ENCODE results near the gene S100A2. TPM values are rescaled to one million over a fixed set of nuclear protein-coding genes. Genes with fewer than 3 reads are reported as not detected.
A peak's percentile ranks its signal among the peaks of the same experiment; 100 is the strongest.

S100A2 gene
- total RNA-seq, 2 donors from 2014 or later, result not detected

- Histone ChIP-seq H3K9me3 (no peaks in the 10 kb centered on the region), H3K27me3 (no peaks in the 10 kb centered on the region), H3K36me3 (peaks cover 16% of the 10 kb centered on the region), H3K27ac (peak overlapping the region; percentile 91 to 93), H3K4me3 (peak overlapping the region in 1 of 2 donors; percentile 38), H3K4me1 (peaks cover 0 to 49% of the 10 kb centered on the region in 2 donors)
- no peak for DNase-seq (ENCODE audit: low spot score)
- TF ChIP-seq CTCF (IDR thresholded peaks at IDR 0.05), result no peak
These were observed 43.9 kb upstream of the S100A2 start for GRCh38 chr1:153609585-153609907.

DNA sequence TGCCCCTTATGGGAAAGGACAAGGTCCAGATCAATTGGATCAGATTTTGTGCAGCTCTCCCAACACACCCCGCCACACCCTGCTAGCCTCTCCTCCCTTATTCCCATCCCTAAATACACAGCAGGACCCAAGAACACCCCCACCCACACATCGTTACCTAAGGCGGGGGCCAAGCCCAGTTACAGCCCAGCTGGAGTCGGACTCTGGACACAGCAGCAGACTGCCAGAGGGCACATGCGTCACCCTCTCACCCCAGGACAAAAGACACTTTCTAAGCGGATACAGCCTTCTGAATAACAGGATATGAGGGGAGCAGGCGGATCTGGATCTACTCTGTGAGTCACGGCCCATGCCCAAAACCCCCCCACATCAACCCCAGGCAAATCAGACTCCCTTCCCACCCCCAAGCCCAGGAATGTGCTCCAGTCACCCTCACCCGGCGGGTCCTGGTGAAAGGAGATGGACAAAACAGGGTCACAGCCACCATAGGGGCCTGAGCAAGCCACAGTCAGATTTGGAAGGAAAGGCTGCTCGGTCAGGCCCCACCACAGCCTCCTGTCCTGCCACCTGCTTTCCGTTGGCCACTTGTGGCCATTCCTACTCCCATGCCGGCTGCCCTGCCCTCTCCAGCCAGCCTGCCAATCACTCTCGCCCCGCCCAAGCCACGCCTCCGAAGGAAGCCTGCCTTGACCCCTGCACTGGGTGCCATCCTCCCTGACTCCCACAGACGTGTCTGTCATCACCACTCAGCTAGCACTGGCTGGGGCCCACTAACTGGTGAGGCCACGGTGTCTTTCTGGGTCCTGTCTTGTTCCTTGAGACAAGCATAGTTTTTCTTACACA, 43.3 kb upstream of the S100A2 start:
- no peak for TF ChIP-seq CTCF (IDR thresholded peaks at IDR 0.05)

DNA sequence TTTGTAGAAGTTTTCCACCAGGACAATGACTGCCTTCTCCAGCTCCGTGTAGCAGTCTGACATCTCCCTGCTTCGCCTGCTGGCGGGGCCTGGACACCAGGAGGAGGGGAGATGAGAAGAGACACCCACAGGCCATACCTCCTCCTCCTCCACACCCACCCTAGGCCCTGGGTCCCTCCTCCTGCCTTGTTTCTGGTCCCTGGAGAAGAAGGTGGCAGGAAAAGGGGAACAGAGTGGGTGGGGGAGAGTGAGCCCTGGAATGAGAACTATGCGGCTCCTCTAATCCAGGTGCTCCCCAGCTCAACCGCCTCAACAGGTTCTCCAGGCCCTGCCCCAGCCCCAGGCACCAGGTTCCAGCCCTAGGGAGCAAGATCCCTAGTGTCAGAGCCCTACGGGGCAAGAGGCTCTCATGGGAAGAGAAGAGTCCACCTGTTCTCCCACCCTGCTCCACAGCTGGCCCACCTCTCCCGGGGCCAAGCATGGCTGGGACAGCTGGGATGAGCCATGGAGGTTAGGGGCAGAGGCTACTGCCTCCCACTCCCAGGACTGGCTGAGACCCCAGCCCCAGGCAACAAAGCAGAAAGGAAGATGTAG, 42.5 kb upstream of the S100A2 start:
- Histone ChIP-seq H3K27me3 (no peaks in the 10 kb centered on the region), H3K36me3 (peaks cover 16% of the 10 kb centered on the region), H3K9me3 (no peaks in the 10 kb centered on the region), H3K4me1 (peaks cover 0 to 45% of the 10 kb centered on the region in 2 donors), H3K4me3 (peak overlapping the region; percentile 28 to 38), H3K27ac (peak overlapping the region; percentile 91 to 93)
- TF ChIP-seq CTCF (IDR thresholded peaks at IDR 0.05), result no peak
- no peak for DNase-seq (ENCODE audit: low spot score)

More for the DNA sequence above, 43.3 kb upstream of the S100A2 start:
- Histone ChIP-seq H3K4me3 (peak overlapping the region; percentile 28 to 38), H3K4me1 (peaks cover 0 to 49% of the 10 kb centered on the region in 2 donors), H3K27me3 (no peaks in the 10 kb centered on the region), H3K36me3 (peaks cover 16% of the 10 kb centered on the region), H3K27ac (peak overlapping the region; percentile 91 to 93), H3K9me3 (no peaks in the 10 kb centered on the region)
- peak; percentile 91 for DNase-seq (ENCODE audit: low spot score)

GRCh38 chr1:153607381-153607780, 41.7 kb upstream of the S100A2 start:
- no peak for TF ChIP-seq CTCF (IDR thresholded peaks at IDR 0.05)
- Histone ChIP-seq H3K4me1 (peaks cover 0 to 42% of the 10 kb centered on the region in 2 donors), H3K27me3 (no peaks in the 10 kb centered on the region), H3K27ac (peak overlapping the region; percentile 91 to 93), H3K36me3 (peaks cover 16% of the 10 kb centered on the region), H3K4me3 (peak overlapping the region in 1 of 2 donors; percentile 38), H3K9me3 (no peaks in the 10 kb centered on the region)
- DNase-seq (ENCODE audit: low spot score), result no peak

DNA sequence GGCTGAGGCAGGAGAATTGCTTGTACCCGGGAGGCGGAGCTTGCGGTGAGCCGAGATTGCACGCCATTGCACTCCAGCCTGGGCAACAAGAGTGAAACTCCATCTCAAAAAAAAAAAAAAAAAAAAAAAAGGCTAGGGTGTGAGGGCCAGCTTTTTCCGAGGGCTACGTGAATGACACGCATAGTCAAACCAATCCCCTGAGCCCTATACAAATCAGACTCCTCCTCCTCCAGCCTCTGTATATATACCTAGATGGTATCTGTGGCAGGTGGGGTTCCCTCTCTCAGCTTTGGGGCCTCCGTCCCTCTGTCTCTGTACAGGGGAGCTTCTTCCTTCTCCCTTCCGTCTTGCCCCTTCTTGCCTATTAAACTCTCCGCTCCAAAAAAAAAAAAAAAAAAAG, 40.5 kb upstream of the S100A2 start:
- peaks cover 0 to 38% of the 10 kb centered on the region in 2 donors for H3K4me1 ChIP-seq
- DNase-seq (ENCODE audit: low spot score), result no peak
- H3K27me3 ChIP-seq, result no peaks in the 10 kb centered on the region
- no peak for TF ChIP-seq CTCF (IDR thresholded peaks at IDR 0.05)
- H3K4me3 ChIP-seq, result no peak overlapping the region
- peaks cover 16% of the 10 kb centered on the region for H3K36me3 ChIP-seq
- no peak overlapping the region for H3K27ac ChIP-seq
- no peaks in the 10 kb centered on the region for H3K9me3 ChIP-seq
